ENCODE measurements around the gene CCDC191.

DNA sequence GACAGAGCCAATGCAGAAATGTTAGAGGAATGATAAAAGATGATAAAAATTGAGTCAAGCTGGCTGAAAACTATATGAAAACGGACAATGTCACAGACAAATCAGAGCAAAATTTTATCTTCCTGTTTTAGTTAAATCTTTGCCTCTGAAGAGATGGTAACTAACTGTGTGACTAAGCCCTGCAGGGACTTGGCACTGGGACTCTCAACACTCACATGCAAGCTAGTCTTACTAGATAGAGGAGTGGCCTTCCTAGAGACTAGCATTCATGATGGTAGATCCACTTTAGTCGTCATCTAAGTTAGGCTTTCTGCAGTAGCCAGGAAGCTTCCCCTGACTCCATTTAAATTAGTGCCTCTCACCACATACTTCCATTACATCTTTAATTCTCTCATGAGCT, 4.1 kb downstream of the CCDC191 start:
- no peak for TF ChIP-seq POLR2A (IDR thresholded peaks at IDR 0.05)
- TF ChIP-seq, protein P1, sequence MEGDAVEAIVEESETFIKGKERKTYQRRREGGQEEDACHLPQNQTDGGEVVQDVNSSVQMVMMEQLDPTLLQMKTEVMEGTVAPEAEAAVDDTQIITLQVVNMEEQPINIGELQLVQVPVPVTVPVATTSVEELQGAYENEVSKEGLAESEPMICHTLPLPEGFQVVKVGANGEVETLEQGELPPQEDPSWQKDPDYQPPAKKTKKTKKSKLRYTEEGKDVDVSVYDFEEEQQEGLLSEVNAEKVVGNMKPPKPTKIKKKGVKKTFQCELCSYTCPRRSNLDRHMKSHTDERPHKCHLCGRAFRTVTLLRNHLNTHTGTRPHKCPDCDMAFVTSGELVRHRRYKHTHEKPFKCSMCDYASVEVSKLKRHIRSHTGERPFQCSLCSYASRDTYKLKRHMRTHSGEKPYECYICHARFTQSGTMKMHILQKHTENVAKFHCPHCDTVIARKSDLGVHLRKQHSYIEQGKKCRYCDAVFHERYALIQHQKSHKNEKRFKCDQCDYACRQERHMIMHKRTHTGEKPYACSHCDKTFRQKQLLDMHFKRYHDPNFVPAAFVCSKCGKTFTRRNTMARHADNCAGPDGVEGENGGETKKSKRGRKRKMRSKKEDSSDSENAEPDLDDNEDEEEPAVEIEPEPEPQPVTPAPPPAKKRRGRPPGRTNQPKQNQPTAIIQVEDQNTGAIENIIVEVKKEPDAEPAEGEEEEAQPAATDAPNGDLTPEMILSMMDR (IDR thresholded peaks at IDR 0.05), result no peak

Data from uterus (tissue), 2 donors.